Panc1 (cell line): ENCODE results near the gene FAM120B. TPM values are rescaled to one million over a fixed set of nuclear protein-coding genes. Genes with fewer than 3 reads are reported as not detected.

Experiments
- ATAC-seq: fragments of 200-7000 bp; cut with Tn5 transposase; 2 replicates; pipeline ENCODE4 v1.9.1; 2020; ENCODE audit warnings: mild to moderate bottlenecking, moderate library complexity
- BruUV-seq: library from RNA; stranded (reverse); fragments of 400-500 nt; replicated peaks from 2 replicates; lab custom pipeline; 2021; lab: Mats Ljungman, UMichigan
- CTCF ChIA-PET: fragments of 300-600 bp; sonication (Branson Sonifier 250); formaldehyde crosslinking; loops from one replicate; lab custom pipeline; 2022; ENCODE audit warnings: antibody characterized with exemption; lab: Charles Lee
- POLR2A ChIA-PET: fragments of 300-600 bp; sonication (Branson Sonifier 250); formaldehyde crosslinking; loops from one replicate; lab custom pipeline; 2022; ENCODE audit warnings: antibody characterized with exemption; lab: Charles Lee
- DNase-seq: peaks from one replicate; pipeline ENCODE4 v3.0.0-alpha.2; 2010; ENCODE audit warnings: low read depth, low spot score
- H3K27ac ChIP-seq: 2 replicates; pipeline ENCODE4 v1.5.1; 2011; ENCODE audit warnings: mild to moderate bottlenecking, low read length, inconsistent platforms
- H3K27me3 ChIP-seq: fragments of 200-500 bp; sonication (Bioruptor generic); 2 replicates; pipeline ENCODE4 v1.6.0; 2014; ENCODE audit warnings: low read length, inconsistent platforms; ENCODE audit not compliant: control insufficient read depth, insufficient read depth
- H3K36me3 ChIP-seq: fragments of 200-500 bp; sonication (Bioruptor generic); 2 replicates; pipeline ENCODE4 v1.5.1; 2014; ENCODE audit warnings: inconsistent platforms, mild to moderate bottlenecking, low read length, moderate library complexity; ENCODE audit not compliant: control insufficient read depth, insufficient read depth
- H3K4me1 ChIP-seq: 2 replicates; pipeline ENCODE4 v1.5.1; 2011; ENCODE audit warnings: inconsistent platforms, mild to moderate bottlenecking, low read length, moderate library complexity; ENCODE audit not compliant: control insufficient read depth, insufficient read depth
- H3K4me3 ChIP-seq, 2 experiments: 2 replicates each; pipeline ENCODE4 v1.5.1; 2011 to 2012; ENCODE audit warnings: low read depth in 2 of 2, low read length in 2 of 2, mild to moderate bottlenecking in 2 of 2, inconsistent platforms in 1 of 2, moderate library complexity in 1 of 2
- H3K9me3 ChIP-seq: fragments of 200-500 bp; sonication (Bioruptor generic); 2 replicates; pipeline ENCODE4 v1.5.1; 2014; ENCODE audit warnings: low read depth, mild to moderate bottlenecking, inconsistent platforms, low read length, moderate library complexity; ENCODE audit not compliant: control insufficient read depth, insufficient read depth
- POLR2AphosphoS5 ChIP-seq: IDR thresholded peaks from 2 replicates; pipeline ENCODE4 v1.6.1; 2012; ENCODE audit warnings: mild to moderate bottlenecking, low read depth, low read length, moderate library complexity
- SIN3A ChIP-seq: IDR thresholded peaks from 2 replicates; pipeline ENCODE4 v1.6.1; 2012; ENCODE audit warnings: low read depth, mild to moderate bottlenecking, low read length, moderate library complexity, borderline replicate concordance; ENCODE audit not compliant: insufficient read depth
- TCF7L2 ChIP-seq: IDR thresholded peaks from 2 replicates; pipeline ENCODE4 v1.6.1; 2011; ENCODE audit warnings: mild to moderate bottlenecking, low read depth, low read length, inconsistent platforms
- in situ Hi-C: cut with HindIII; loops from 2 replicates; pipeline ENCODE4 v1.10.0; 2016; ENCODE audit warnings: low sequenced_read_pairs, low pct_unique_long_range_greater_than_20kb
- intact Hi-C: fragments of 100-400 bp; cut with micrococcal nuclease; formaldehyde crosslinking; loops from one replicate; pipeline ENCODE4 v1.10.0; 2022; ENCODE audit not compliant: unreplicated experiment
- total RNA-seq: library from RNA; stranded (reverse); gene quantifications from one replicate; pipeline ENCODE4 v1.2.1, GENCODE V29; 2021; ENCODE audit not compliant: unreplicated experiment
- TF ChIP-seq, protein P1 (sequence below): fragments of 450-650 bp; IDR thresholded peaks from 2 replicates; pipeline ENCODE4 v1.5.1; 2017; ENCODE audit warnings: mild to moderate bottlenecking
- TF ChIP-seq, protein P2 (sequence below), 2 experiments: IDR thresholded peaks; 2 replicates each; pipeline ENCODE4 v1.6.1; 2011 to 2012; ENCODE audit warnings: low read depth in 2 of 2, control low read depth in 1 of 2, low read length in 1 of 2, mild to moderate bottlenecking in 1 of 2, moderate library complexity in 1 of 2; ENCODE audit not compliant: insufficient read depth in 1 of 2

FAM120B gene
- total RNA-seq, 1 experiment from 2014 or later: 38.0 TPM

DNA sequence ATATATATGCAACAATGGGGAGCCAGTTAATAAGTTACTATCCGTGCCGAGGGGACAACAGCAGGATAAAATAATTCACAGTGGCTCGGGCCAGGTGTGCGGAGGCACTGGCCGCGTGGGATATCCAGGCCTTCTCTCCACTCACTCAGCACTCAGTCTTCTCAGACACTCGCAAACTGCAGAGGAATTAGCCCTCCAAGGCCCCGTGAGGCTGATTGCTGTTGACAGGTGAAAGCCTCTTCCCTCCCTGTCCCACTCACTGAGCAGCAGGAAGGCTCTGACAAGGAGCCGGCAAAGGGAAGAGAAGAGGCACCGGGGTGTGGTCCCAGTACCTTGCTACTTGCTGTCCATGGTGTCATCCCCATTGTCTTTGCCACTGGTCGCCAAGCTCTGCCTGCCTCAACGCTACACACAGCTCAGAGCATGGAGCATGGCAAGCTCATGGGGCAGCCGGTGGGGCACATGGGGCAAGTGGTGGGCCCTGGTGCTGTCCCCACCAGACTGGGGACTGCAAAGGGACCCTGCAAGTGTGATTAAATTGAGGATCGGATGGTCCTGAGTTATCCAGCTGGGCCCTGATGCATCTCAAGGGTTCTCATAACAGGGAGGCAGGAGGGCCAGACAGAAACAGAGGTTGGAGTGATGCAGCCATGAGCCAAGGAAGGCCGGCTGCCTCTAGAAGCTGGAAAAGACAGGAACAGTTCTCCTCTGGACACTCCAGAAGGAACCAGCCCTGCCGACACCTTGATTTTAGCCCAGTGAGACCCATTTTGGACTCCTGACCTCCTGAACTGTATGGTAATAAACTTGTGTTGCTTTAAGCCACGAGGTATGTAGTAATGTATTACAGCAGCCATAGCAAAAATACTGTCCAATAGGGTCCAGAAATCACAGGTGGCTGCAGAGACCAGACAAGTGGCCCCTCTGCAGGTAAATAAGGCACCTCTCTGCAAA is 126.9 kb downstream of the FAM120B start:
- in situ Hi-C loops (no loop called here), intact Hi-C loops (no loop called here)
- ATAC-seq (no peak), DNase-seq (no peak)
- H3K36me3 ChIP-seq: no peaks in the 10 kb centered on the region
- ChIA-PET CTCF (no interaction called here), POLR2A (no interaction called here)
- no peaks in the 10 kb centered on the region for H3K9me3 ChIP-seq
- BruUV-seq: no TSS peak
- H3K27ac ChIP-seq: no peak overlapping the region
- peaks cover 7% of the 10 kb centered on the region for H3K27me3 ChIP-seq
- H3K4me1 ChIP-seq: peaks cover 6% of the 10 kb centered on the region; the same call in 1 of the 2 replicates
- no peak overlapping the region for H3K4me3 ChIP-seq
- TF ChIP-seq POLR2AphosphoS5: no peak
- TF ChIP-seq TCF7L2: no peak
- TF ChIP-seq, protein P1, sequence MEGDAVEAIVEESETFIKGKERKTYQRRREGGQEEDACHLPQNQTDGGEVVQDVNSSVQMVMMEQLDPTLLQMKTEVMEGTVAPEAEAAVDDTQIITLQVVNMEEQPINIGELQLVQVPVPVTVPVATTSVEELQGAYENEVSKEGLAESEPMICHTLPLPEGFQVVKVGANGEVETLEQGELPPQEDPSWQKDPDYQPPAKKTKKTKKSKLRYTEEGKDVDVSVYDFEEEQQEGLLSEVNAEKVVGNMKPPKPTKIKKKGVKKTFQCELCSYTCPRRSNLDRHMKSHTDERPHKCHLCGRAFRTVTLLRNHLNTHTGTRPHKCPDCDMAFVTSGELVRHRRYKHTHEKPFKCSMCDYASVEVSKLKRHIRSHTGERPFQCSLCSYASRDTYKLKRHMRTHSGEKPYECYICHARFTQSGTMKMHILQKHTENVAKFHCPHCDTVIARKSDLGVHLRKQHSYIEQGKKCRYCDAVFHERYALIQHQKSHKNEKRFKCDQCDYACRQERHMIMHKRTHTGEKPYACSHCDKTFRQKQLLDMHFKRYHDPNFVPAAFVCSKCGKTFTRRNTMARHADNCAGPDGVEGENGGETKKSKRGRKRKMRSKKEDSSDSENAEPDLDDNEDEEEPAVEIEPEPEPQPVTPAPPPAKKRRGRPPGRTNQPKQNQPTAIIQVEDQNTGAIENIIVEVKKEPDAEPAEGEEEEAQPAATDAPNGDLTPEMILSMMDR: no peak
- TF ChIP-seq SIN3A: no peak
- TF ChIP-seq, protein P2, sequence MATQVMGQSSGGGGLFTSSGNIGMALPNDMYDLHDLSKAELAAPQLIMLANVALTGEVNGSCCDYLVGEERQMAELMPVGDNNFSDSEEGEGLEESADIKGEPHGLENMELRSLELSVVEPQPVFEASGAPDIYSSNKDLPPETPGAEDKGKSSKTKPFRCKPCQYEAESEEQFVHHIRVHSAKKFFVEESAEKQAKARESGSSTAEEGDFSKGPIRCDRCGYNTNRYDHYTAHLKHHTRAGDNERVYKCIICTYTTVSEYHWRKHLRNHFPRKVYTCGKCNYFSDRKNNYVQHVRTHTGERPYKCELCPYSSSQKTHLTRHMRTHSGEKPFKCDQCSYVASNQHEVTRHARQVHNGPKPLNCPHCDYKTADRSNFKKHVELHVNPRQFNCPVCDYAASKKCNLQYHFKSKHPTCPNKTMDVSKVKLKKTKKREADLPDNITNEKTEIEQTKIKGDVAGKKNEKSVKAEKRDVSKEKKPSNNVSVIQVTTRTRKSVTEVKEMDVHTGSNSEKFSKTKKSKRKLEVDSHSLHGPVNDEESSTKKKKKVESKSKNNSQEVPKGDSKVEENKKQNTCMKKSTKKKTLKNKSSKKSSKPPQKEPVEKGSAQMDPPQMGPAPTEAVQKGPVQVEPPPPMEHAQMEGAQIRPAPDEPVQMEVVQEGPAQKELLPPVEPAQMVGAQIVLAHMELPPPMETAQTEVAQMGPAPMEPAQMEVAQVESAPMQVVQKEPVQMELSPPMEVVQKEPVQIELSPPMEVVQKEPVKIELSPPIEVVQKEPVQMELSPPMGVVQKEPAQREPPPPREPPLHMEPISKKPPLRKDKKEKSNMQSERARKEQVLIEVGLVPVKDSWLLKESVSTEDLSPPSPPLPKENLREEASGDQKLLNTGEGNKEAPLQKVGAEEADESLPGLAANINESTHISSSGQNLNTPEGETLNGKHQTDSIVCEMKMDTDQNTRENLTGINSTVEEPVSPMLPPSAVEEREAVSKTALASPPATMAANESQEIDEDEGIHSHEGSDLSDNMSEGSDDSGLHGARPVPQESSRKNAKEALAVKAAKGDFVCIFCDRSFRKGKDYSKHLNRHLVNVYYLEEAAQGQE (IDR thresholded peaks at IDR 0.05; ENCODE audit: insufficient read depth in 1 of 2, low read depth in 2 of 2, low read length in 1 of 2): no peak

DNA sequence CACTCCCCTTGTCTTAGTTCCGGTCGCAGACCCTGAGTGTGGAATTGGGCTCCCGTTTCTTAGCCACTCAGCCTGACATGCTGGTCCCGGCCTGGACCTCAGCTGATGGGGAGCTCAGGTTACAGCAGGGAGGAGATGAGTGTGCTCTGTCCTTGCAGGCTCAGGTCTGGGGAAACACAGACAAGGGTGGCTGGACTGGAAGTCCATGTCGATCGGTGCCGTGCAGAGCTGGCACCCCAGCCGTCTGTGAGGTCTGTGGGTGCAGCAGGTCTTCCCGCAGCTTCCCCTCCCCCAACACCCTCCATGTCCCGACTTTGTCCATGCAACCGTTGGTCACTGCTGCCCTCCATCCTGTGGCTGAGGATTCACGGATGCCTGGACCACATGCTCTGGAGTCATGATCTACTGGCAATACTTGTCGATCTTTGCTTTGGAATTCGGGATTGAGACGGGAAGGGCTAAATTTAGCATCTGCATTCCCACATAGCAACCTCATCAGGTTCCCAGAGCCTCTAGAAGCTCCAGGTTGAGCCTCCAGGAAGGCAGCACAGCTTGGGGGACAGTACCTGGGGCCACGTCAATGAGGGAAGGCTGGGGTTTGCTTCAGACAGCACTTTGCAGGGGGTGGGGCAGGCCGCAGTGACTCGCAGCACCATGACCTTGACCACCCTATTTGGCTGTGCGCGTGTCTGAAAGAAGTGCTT is 127.7 kb downstream of the FAM120B start:
- in situ Hi-C loops: no loop called here
- ChIA-PET CTCF (no interaction called here), POLR2A (no interaction called here)

More for the DNA sequence above, 127.7 kb downstream of the FAM120B start:
- no peak overlapping the region for H3K4me3 ChIP-seq
- H3K27ac ChIP-seq: no peak overlapping the region
- no peaks in the 10 kb centered on the region for H3K9me3 ChIP-seq
- peaks cover 6% of the 10 kb centered on the region; the same call in 1 of the 2 replicates for H3K4me1 ChIP-seq
- intact Hi-C loops: no loop called here
- H3K36me3 ChIP-seq: no peaks in the 10 kb centered on the region
- TF ChIP-seq, protein P2 (IDR thresholded peaks at IDR 0.05; ENCODE audit: insufficient read depth in 1 of 2, low read depth in 2 of 2, low read length in 1 of 2): no peak
- TF ChIP-seq TCF7L2 (no peak), POLR2AphosphoS5 (no peak), SIN3A (no peak)
- TF ChIP-seq, protein P1: no peak
- DNase-seq (no peak), ATAC-seq (no peak)
- BruUV-seq: no TSS peak
- peaks cover 5% of the 10 kb centered on the region for H3K27me3 ChIP-seq
